BLaER1 (cell line): ENCODE measurements around the gene CDH22.
A peak's percentile ranks its signal among the peaks of the same experiment; 100 is the strongest.

Source experiments
- H3K27ac ChIP-seq: shearing (Covaris generic); formaldehyde crosslinking; 2 replicates; pipeline ENCODE4 v1.8.1; 2022
- H3K27me3 ChIP-seq: shearing (Covaris generic); formaldehyde crosslinking; 2 replicates; pipeline ENCODE4 v1.8.1; 2022
- H3K36me3 ChIP-seq: shearing (Covaris generic); formaldehyde crosslinking; 2 replicates; pipeline ENCODE4 v1.8.1; 2022
- H3K4me1 ChIP-seq: shearing (Covaris generic); formaldehyde crosslinking; 2 replicates; pipeline ENCODE4 v1.8.1; 2022
- H3K4me2 ChIP-seq: shearing (Covaris generic); formaldehyde crosslinking; 2 replicates; pipeline ENCODE4 v1.8.1; 2022
- H3K4me3 ChIP-seq: shearing (Covaris generic); formaldehyde crosslinking; 2 replicates; pipeline ENCODE4 v1.8.1; 2022
- H3K9ac ChIP-seq: shearing (Covaris generic); formaldehyde crosslinking; 2 replicates; pipeline ENCODE4 v1.8.1; 2022
- H3K9me3 ChIP-seq: shearing (Covaris generic); formaldehyde crosslinking; 2 replicates; pipeline ENCODE4 v1.8.1; 2022
- H4K20me1 ChIP-seq: shearing (Covaris generic); formaldehyde crosslinking; 2 replicates; pipeline ENCODE4 v1.8.1; 2022
- Cebpa-rat ChIP-seq: shearing (Covaris generic); IDR thresholded peaks from 2 replicates; pipeline ENCODE4 v1.8.1; 2022

CDH22 gene

GRCh38 chr20:46150943-46151342 is 157.4 kb downstream of the CDH22 start:
- Histone ChIP-seq H3K27ac (no peak overlapping the region), H3K4me2 (no peak overlapping the region), H3K36me3 (no peaks in the 10 kb centered on the region), H3K4me1 (no peaks in the 10 kb centered on the region), H3K27me3 (no peaks in the 10 kb centered on the region), H3K9me3 (no peaks in the 10 kb centered on the region), H4K20me1 (no peaks in the 10 kb centered on the region), H3K9ac (no peak overlapping the region), H3K4me3 (no peak overlapping the region)
- TF ChIP-seq Cebpa-rat = no peak

GRCh38 chr20:46148313-46149208 is 159.7 kb downstream of the CDH22 start:
- no peaks in the 10 kb centered on the region for H3K9me3 ChIP-seq
- no peak overlapping the region for H3K4me2 ChIP-seq
- no peaks in the 10 kb centered on the region for H3K4me1 ChIP-seq
- H4K20me1 ChIP-seq = no peaks in the 10 kb centered on the region
- H3K27me3 ChIP-seq = no peaks in the 10 kb centered on the region
- no peak overlapping the region for H3K9ac ChIP-seq
- H3K27ac ChIP-seq = no peak overlapping the region
- TF ChIP-seq Cebpa-rat = no peak
- no peaks in the 10 kb centered on the region for H3K36me3 ChIP-seq
- H3K4me3 ChIP-seq = no peak overlapping the region

GRCh38 chr20:46145713-46146112 is 162.6 kb downstream of the CDH22 start:
- no peaks in the 10 kb centered on the region for H4K20me1 ChIP-seq
- H3K4me3 ChIP-seq = no peak overlapping the region
- no peak for TF ChIP-seq Cebpa-rat
- no peaks in the 10 kb centered on the region for H3K27me3 ChIP-seq
- H3K36me3 ChIP-seq = no peaks in the 10 kb centered on the region
- no peak overlapping the region for H3K4me2 ChIP-seq
- H3K9ac ChIP-seq = no peak overlapping the region
- no peaks in the 10 kb centered on the region for H3K4me1 ChIP-seq
- H3K27ac ChIP-seq = no peak overlapping the region
- H3K9me3 ChIP-seq = no peaks in the 10 kb centered on the region

- Histone ChIP-seq H3K36me3 (no peaks in the 10 kb centered on the region), H3K27ac (no peak overlapping the region), H3K9me3 (no peaks in the 10 kb centered on the region), H4K20me1 (no peaks in the 10 kb centered on the region), H3K27me3 (no peaks in the 10 kb centered on the region), H3K9ac (no peak overlapping the region), H3K4me1 (peaks cover 6% of the 10 kb centered on the region; the same call in 1 of the 2 replicates), H3K4me3 (no peak overlapping the region), H3K4me2 (no peak overlapping the region)
- no peak for TF ChIP-seq Cebpa-rat
Measured at GRCh38 chr20:46144432-46145025, 163.8 kb downstream of the CDH22 start.

- Histone ChIP-seq H3K4me1 (peaks cover 6% of the 10 kb centered on the region; the same call in 1 of the 2 replicates), H3K27ac (no peak overlapping the region), H3K36me3 (no peaks in the 10 kb centered on the region), H3K4me2 (no peak overlapping the region), H3K4me3 (no peak overlapping the region), H3K9ac (no peak overlapping the region), H3K9me3 (no peaks in the 10 kb centered on the region), H4K20me1 (no peaks in the 10 kb centered on the region), H3K27me3 (no peaks in the 10 kb centered on the region)
- TF ChIP-seq Cebpa-rat = no peak
Measured at GRCh38 chr20:46142124-46142523, 166.2 kb downstream of the CDH22 start.

GRCh38 chr20:46139908-46140482 is 168.3 kb downstream of the CDH22 start:
- H3K4me2 ChIP-seq = no peak overlapping the region
- no peak overlapping the region for H3K4me3 ChIP-seq
- H3K27me3 ChIP-seq = no peaks in the 10 kb centered on the region
- no peaks in the 10 kb centered on the region for H4K20me1 ChIP-seq
- peaks cover 14% of the 10 kb centered on the region for H3K4me1 ChIP-seq
- no peak overlapping the region for H3K9ac ChIP-seq
- H3K36me3 ChIP-seq = no peaks in the 10 kb centered on the region
- no peaks in the 10 kb centered on the region for H3K9me3 ChIP-seq
- TF ChIP-seq Cebpa-rat = no peak
- no peak overlapping the region for H3K27ac ChIP-seq

GRCh38 chr20:46139266-46139889 is 168.9 kb downstream of the CDH22 start:
- no peak overlapping the region for H3K4me3 ChIP-seq
- H3K4me2 ChIP-seq = no peak overlapping the region
- H4K20me1 ChIP-seq = no peaks in the 10 kb centered on the region
- H3K4me1 ChIP-seq = peaks cover 20% of the 10 kb centered on the region
- no peak for TF ChIP-seq Cebpa-rat
- H3K27me3 ChIP-seq = no peaks in the 10 kb centered on the region
- H3K36me3 ChIP-seq = no peaks in the 10 kb centered on the region
- H3K9ac ChIP-seq = no peak overlapping the region
- H3K9me3 ChIP-seq = no peaks in the 10 kb centered on the region
- H3K27ac ChIP-seq = no peak overlapping the region

- H3K9me3 ChIP-seq = no peaks in the 10 kb centered on the region
- TF ChIP-seq Cebpa-rat = no peak
- H3K9ac ChIP-seq = no peak overlapping the region
- H4K20me1 ChIP-seq = no peaks in the 10 kb centered on the region
- H3K27ac ChIP-seq = no peak overlapping the region
- no peak overlapping the region for H3K4me2 ChIP-seq
- no peaks in the 10 kb centered on the region for H3K27me3 ChIP-seq
- no peak overlapping the region for H3K4me3 ChIP-seq
- H3K4me1 ChIP-seq = peaks cover 28% of the 10 kb centered on the region
- H3K36me3 ChIP-seq = no peaks in the 10 kb centered on the region
Measured at GRCh38 chr20:46137816-46138215, 170.5 kb downstream of the CDH22 start.

GRCh38 chr20:46135856-46136633 is 172.3 kb downstream of the CDH22 start:
- Histone ChIP-seq H3K4me3 (no peak overlapping the region), H3K9ac (no peak overlapping the region), H4K20me1 (no peaks in the 10 kb centered on the region), H3K27ac (no peak overlapping the region), H3K4me1 (peaks cover 28% of the 10 kb centered on the region), H3K4me2 (peak overlapping the region; percentile 39), H3K36me3 (no peaks in the 10 kb centered on the region), H3K27me3 (no peaks in the 10 kb centered on the region), H3K9me3 (no peaks in the 10 kb centered on the region)
- TF ChIP-seq Cebpa-rat = no peak
